HG03575 (cell line): ENCODE results near the gene SRGAP2C.
"Not testable (repeated sequence)": the region's sequence is repeated elsewhere in the genome, so short reads cannot be mapped to it uniquely, and the experiment has no call there.

Experiments
- ATAC-seq: cut with Tn5 transposase; IDR thresholded peaks from one replicate; pipeline ENCODE4 v1.9.1; 2021; ENCODE audit not compliant: unreplicated experiment, insufficient number of reproducible peaks, low FRiP score; ENCODE audit errors: extremely low read depth

The SRGAP2C gene

DNA sequence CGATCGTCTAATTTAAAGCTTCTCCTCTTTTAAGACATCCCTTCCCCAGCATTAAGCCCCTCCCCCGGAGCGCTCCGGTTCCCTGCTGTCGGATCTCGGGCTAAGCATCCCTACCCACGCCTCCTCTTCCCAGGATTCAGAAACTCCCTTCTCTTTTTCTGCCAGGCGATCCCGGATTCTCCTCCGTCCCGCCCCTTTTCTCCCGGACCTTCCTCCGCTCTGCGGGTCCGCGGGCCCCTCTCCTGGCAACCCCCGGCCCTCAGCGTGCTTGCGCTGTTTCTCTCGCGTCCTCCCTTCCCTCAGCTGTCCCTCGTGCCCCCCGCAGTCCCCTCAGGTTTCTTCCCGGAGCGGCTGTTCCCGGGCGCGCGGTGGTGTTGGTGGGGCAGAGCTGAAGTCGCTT is 908 bp upstream of the SRGAP2C start:
- ATAC-seq: not testable (repeated sequence)

DNA sequence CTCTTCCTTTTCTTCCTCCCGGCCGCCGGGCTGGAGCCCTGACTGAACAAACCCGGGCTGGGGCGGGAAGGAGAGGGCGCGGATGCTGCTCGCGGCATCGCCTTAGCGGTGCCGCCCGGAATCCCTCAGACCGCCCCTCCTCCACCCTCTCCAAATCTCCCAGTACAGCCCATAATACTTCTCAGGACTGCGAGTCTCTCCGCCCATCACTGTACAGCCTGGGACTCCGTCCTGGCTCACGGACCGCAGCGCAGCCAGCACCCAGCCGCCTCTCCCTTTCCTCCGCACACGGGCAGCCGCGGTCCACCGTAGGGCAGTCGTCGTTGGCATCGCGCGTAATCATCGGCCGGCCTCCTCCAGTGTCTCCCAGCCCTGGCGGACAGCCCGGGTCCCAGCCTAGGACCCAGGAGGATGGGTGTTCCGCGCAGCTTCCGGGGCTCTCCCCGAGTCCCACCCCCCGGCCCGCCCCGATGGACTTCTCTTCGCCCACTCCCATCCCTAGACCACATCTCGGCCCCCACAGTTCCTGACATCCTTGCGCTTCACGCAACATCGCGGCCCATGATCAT is 449 bp downstream of the SRGAP2C start:
- ATAC-seq: not testable (repeated sequence)

DNA sequence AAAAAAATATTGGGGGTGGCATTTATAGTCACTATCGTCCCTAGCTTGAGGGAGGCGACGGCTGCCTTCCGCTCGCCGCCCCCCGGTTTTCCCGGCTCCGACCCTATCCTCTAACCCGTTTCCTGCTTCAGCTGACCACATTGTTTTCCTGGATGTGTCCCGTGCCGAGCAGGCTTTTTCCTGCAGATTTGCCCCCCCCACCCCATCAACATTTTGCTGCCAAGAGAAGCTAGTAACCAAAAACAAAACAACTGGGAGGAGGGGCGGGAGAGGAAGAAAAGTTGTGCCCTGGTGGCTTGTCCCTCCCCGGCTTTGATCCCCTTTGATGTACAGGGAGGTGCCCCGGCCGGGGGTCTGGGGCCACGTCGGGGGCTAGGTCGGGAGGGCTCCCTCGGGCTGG is 1.4 kb downstream of the SRGAP2C start:
- ATAC-seq: not testable (repeated sequence)

DNA sequence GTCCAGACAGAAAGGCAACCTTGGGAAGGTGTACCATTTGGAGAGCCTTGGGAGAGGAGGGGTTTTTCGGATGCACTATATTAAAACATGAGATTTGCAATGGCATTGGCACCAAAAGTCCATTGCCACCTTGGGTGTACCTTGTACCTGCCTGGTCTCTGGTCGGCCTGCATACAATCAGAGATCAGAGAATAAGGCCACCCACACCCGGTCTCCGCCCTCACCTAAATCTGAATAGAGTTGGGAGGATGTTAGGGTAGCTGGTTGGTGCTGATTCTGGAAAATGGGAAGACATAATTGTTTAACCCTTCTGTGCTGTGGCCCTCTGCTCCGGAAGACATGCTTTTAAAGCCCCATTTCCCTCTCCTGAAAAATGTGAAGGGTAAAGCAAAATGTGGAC is 3.1 kb downstream of the SRGAP2C start:
- not testable (repeated sequence) for ATAC-seq

DNA sequence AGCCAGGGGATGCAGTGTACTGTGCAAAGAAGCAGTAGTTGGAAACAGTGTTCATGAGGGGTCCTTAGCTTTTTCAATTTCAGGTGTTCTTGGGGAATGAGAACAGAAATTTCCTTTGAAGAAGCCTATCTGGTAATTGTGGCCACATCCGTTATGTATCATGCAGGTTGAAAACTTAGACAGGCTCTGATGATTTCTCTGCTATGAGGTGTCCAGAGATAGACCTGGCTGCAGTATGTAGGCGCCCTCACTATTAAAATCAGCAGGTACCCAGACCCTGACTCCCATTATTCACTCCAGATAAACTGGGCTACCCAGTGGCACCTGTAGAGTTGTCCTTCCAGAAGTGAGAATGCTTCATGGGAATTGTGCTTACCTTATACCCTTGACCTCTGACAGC is 7.7 kb downstream of the SRGAP2C start:
- not testable (repeated sequence) for ATAC-seq

DNA sequence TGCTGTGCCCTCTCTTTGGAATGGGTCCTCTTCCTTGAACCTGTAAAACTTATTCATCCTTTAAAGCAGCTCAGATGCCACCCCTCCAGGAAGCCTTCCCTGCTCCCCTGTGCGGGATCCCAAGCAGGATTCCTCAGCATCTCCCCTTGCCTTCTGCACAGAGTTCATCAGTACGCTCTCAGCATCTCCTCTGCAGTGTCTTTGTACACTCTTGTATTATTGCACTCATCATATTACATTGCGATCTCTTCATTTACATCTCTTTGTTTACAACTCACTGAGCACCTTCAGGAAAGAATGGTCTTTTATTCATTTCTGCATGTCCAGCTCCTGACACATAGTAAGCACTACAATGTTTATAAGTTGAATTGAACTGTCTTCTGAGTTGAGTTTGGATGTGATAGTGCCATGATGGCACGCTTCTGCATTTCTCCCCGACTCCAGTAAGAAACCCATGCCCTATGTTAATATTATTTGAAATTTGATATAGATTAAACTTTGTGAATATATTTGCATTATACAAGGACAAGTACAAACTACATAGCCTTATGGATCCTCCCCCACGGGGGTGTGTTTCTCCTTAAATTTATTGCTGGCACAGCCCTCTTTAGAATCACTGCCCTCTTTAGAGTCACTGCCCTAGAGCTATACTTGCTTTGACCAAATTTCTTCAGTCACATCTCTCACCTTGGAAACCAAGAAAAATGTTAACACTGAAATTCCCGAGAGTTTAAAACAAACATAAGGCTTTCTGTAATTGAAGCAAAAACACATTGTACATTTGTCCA is 12.5 kb downstream of the SRGAP2C start:
- not testable (repeated sequence) for ATAC-seq

DNA sequence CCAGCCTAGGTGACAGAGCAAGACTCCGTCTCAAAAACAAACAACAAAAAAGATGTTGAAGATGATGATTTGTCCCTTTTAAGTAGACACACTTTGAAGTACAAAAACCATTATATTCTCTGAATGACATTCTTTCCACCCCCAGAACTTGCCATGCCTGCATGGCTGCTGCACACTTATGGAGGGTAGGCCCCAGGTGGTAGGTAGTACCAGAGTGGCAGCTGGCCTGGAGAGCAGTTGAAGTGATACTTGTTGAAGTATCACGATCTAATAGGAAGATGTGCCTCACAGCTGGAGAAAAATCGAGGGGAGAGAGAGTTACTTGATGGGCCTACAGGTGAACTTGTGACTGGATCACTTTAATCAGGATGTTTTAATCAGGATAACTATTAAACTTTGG is 15.0 kb downstream of the SRGAP2C start:
- ATAC-seq: not testable (repeated sequence)

DNA sequence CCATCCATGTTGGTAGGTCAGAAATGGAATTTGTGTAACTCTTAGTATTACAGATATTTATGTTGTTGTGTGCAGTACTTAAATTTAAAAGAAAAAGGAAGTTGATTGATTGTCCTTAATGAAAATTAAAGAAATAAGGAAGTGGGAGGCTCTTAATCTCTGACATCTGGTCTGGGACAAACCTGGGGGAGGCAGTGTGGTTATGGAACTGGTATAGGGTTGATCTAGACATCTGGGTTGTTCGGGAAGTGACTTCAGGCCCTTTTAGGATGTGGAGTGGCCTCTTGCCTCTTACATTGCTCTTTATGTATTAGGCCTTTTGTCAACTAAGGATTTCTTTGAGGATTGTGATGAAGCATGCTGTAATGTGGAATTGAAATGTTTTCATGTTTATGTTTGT is 15.5 kb downstream of the SRGAP2C start:
- ATAC-seq: not testable (repeated sequence)

- not testable (repeated sequence) for ATAC-seq
Measured at GRCh38 chr1:121200985-121201981, 16.5 kb downstream of the SRGAP2C start.

DNA sequence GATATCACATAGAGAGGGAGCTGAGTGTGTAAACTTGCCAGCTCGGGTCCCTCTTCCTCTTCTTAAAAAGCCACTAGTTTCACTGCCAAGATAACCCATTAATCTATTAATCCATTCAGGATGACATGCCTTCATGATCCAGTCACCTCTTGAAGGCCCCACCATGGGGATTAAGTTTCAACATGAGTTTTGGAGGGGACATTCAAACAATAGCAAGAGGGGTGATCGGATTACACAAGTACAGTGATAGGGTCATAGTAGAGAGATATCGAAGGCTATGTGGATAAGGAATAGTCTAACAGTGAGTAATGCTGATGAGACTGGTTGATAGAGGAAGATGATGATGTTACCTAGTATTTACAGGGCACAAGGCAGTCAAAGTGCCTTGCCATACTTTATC is 18.2 kb downstream of the SRGAP2C start:
- ATAC-seq: not testable (repeated sequence)

- not testable (repeated sequence) for ATAC-seq
Measured at GRCh38 chr1:121205786-121206711, 21.3 kb downstream of the SRGAP2C start.

GRCh38 chr1:121207328-121207727 is 22.6 kb downstream of the SRGAP2C start:
- not testable (repeated sequence) for ATAC-seq

GRCh38 chr1:121208375-121208774 is 23.6 kb downstream of the SRGAP2C start:
- ATAC-seq: not testable (repeated sequence)

DNA sequence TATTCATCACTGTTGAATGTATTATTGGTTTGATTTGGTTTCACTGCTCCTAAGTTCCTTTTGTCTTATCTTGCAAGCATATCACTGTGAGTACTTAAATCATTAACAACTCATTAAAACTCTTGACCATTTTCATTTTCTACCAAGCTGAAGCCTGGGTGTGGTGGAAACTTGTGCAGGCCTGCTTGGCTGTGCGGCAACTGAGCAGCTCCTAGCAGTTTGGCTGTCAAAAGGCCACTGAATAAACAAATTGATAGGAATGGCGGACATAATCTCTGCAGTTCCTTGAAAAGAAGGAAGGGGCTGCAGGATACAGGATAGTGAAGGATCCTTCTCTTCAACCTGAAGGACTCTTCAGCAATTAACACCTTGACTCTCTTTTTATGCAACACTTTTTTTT is 26.0 kb downstream of the SRGAP2C start:
- ATAC-seq: not testable (repeated sequence)

GRCh38 chr1:121213491-121213890 is 28.7 kb downstream of the SRGAP2C start:
- not testable (repeated sequence) for ATAC-seq

GRCh38 chr1:121214544-121215156 is 29.9 kb downstream of the SRGAP2C start:
- ATAC-seq: not testable (repeated sequence)

DNA sequence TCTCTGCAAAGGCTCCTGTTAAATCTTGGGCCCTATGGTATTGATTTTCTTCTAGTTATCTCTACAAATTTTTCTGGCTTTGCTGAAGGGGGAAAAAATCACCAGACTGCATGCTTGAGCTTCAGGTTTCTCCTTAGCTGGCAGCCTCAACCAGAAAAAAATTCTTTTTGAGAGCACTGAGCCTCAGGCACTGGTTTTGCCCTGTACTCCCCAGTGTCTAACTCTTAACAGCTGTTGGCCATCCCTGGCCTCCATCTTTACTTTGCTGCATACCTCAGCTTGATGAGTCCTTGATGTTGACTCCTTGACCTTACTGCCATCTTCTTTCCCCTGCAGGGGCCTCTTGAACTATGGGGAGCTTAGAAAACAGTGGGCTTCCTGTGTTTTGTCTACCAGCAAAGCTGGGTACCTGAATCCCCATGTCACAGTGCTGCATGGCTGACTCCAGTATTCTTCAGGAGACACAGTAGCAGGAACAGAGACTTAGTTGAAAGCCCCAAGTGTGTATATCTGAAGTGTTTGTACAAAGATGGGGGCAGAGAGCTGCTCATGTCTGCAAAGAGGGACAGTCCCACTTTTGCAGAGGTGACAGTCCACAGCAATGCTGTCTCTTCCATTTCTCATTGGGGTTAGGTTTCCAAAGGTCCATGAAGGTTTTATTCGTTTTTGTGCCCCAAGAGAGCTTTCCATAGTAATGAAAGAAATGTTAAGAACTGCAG is 31.1 kb downstream of the SRGAP2C start:
- not testable (repeated sequence) for ATAC-seq
